Measurements from ENCODE around the gene CAMK2B. TPM values are rescaled to one million over a fixed set of nuclear protein-coding genes. Genes with fewer than 3 reads are reported as not detected.

CAMK2B gene
- total RNA-seq, 1 donor from 2014 or later, result 0.30 TPM

- no peak for ATAC-seq
- no peak for DNase-seq
- TF ChIP-seq CTCF (IDR thresholded peaks at IDR 0.05), result no peak
Measured at GRCh38 chr7:44228571-44229350, 96.6 kb downstream of the CAMK2B start.

GRCh38 chr7:44227911-44228310, 97.5 kb downstream of the CAMK2B start:
- no peak for TF ChIP-seq CTCF (IDR thresholded peaks at IDR 0.05)
- Histone ChIP-seq H3K27ac (no peak overlapping the region), H3K4me3 (no peak overlapping the region), H3K36me3 (no peaks in the 10 kb centered on the region), H3K4me1 (no peaks in the 10 kb centered on the region), H3K27me3 (ENCODE audit: low read depth) (peaks cover 25% of the 10 kb centered on the region), H3K9me3 (no peaks in the 10 kb centered on the region)
- ATAC-seq (no peak), DNase-seq (no peak)
- intact Hi-C loops (cut with DNase I), result no loop called here

More at GRCh38 chr7:44228571-44229350, 96.6 kb downstream of the CAMK2B start:
- H3K9me3 ChIP-seq, result no peaks in the 10 kb centered on the region
- peaks cover 28% of the 10 kb centered on the region for H3K27me3 ChIP-seq (ENCODE audit: low read depth)
- no peak overlapping the region for H3K27ac ChIP-seq
- no peaks in the 10 kb centered on the region for H3K36me3 ChIP-seq
- no peaks in the 10 kb centered on the region for H3K4me1 ChIP-seq
- intact Hi-C loops (cut with DNase I), result no loop called here
- H3K4me3 ChIP-seq, result no peak overlapping the region

- no peak for ATAC-seq
- H3K27me3 ChIP-seq (ENCODE audit: low read depth), result peaks cover 25% of the 10 kb centered on the region
- intact Hi-C loops (cut with DNase I), result no loop called here
- H3K27ac ChIP-seq, result no peak overlapping the region
- no peak for TF ChIP-seq CTCF (IDR thresholded peaks at IDR 0.05)
- no peaks in the 10 kb centered on the region for H3K36me3 ChIP-seq
- no peaks in the 10 kb centered on the region for H3K9me3 ChIP-seq
- H3K4me1 ChIP-seq, result no peaks in the 10 kb centered on the region
- no peak for DNase-seq
- no peak overlapping the region for H3K4me3 ChIP-seq
Measured at GRCh38 chr7:44226396-44226753, 99.0 kb downstream of the CAMK2B start.

GRCh38 chr7:44225566-44226395, 99.6 kb downstream of the CAMK2B start:
- no peaks in the 10 kb centered on the region for H3K9me3 ChIP-seq
- no peak for ATAC-seq

More at GRCh38 chr7:44225566-44226395, 99.6 kb downstream of the CAMK2B start:
- no peak overlapping the region for H3K27ac ChIP-seq
- TF ChIP-seq CTCF (IDR thresholded peaks at IDR 0.05), result no peak
- H3K27me3 ChIP-seq (ENCODE audit: low read depth), result peaks cover 25% of the 10 kb centered on the region
- H3K4me1 ChIP-seq, result no peaks in the 10 kb centered on the region
- no peak for DNase-seq
- no peaks in the 10 kb centered on the region for H3K36me3 ChIP-seq
- intact Hi-C loops (cut with DNase I), result no loop called here
- no peak overlapping the region for H3K4me3 ChIP-seq
